Astrocyte of the cerebellum (primary cell): ENCODE measurements around the gene NIN.

ENCODE experiments used
- DNase-seq: peaks from one replicate; pipeline ENCODE4 v3.0.0-alpha.2; 2011; ENCODE audit warnings: low read depth
- H3K4me3 ChIP-seq: 2 replicates; pipeline ENCODE4 v1.5.1; 2011; ENCODE audit warnings: mild to moderate bottlenecking, low read depth, low read length, moderate library complexity
- in situ Hi-C: cut with HindIII; loops from 2 replicates; pipeline ENCODE4 v1.10.0; 2017; ENCODE audit warnings: low sequenced_read_pairs
- TF ChIP-seq, protein P1 (sequence below): IDR thresholded peaks from 2 replicates; pipeline ENCODE4 v1.5.1; 2012; ENCODE audit warnings: low read length, low read depth, moderate library complexity, mild to moderate bottlenecking; ENCODE audit errors: missing control alignments

Gene NIN

DNA sequence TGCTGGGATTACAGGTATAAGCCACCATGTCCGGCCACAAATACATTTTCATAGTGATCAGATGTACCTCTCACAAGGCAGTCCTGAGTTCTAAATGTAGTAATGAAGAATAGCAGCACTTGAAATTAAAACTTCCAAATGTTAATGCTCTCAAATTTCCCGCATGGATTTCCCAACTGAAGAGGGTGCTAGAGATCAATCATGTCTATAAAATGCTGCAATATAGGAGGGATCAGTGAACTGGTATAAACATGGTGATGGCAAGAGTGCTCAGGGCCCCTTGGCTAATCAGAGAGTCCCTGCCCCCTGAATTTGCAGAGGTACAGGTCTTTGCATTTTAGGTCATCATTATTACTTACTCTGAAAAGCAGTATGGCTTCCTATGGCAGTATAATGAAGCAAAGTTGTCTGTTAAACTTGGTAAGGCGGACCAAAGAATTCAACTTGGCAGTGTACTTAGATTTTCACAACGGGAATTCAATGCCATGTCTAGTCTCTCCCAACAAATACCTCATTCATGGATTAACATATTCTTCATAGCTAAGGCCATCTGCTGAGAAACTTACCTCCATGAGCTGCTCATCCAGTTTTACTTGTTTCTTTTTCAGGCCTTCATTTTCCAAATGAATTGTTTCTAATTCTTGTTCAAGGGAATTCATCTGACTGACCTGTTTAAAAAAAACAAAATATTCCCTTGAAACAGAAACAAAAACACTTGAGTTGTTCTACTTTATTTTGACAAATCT, 95.8 kb downstream of the NIN start:
- TF ChIP-seq, protein P1, sequence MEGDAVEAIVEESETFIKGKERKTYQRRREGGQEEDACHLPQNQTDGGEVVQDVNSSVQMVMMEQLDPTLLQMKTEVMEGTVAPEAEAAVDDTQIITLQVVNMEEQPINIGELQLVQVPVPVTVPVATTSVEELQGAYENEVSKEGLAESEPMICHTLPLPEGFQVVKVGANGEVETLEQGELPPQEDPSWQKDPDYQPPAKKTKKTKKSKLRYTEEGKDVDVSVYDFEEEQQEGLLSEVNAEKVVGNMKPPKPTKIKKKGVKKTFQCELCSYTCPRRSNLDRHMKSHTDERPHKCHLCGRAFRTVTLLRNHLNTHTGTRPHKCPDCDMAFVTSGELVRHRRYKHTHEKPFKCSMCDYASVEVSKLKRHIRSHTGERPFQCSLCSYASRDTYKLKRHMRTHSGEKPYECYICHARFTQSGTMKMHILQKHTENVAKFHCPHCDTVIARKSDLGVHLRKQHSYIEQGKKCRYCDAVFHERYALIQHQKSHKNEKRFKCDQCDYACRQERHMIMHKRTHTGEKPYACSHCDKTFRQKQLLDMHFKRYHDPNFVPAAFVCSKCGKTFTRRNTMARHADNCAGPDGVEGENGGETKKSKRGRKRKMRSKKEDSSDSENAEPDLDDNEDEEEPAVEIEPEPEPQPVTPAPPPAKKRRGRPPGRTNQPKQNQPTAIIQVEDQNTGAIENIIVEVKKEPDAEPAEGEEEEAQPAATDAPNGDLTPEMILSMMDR: no peak
- H3K4me3 ChIP-seq: no peak overlapping the region
- no peak for DNase-seq
- in situ Hi-C loops: no loop called here

DNA sequence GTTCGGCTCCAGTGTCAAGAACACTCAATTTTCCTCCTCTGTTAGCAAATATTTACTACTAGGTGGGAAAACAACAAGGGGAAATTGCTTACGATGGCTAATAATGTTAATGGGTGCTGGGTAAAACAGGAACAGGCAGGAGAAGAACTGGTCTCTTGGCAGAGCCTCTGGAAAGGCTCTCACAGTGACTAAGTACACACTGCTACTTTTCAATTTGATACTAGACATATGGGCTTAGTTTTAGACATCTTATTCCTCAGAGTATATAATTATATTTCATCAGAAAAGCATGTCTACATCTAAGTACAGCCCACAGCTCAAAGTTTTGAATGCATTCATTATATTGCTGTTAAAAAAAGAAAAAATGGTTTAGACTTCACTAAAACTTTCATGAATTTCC, 97.5 kb downstream of the NIN start:
- DNase-seq: no peak
- in situ Hi-C loops: no loop called here
- TF ChIP-seq, protein P1: no peak
- H3K4me3 ChIP-seq: no peak overlapping the region

DNA sequence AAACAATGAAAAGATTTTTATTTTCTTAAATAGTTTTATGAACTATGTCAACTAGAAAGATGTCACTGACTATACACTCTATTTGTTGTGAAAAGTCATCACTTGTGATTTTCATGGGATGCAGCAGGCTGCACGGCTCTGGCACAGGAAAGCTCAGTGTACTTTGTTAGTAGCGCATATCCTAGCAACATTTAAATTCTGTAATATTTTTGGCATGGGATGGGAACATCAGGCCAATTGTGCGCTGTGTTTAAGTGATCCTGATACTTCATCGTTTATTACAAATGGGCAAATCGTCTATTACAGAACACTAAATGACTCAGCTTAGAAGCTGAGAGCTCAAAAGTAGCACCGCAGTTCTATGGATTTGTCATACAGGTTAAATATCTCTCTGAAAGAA, 102.1 kb downstream of the NIN start:
- in situ Hi-C loops: no loop called here
- TF ChIP-seq, protein P1: no peak
- no peak overlapping the region for H3K4me3 ChIP-seq
- DNase-seq: no peak

DNA sequence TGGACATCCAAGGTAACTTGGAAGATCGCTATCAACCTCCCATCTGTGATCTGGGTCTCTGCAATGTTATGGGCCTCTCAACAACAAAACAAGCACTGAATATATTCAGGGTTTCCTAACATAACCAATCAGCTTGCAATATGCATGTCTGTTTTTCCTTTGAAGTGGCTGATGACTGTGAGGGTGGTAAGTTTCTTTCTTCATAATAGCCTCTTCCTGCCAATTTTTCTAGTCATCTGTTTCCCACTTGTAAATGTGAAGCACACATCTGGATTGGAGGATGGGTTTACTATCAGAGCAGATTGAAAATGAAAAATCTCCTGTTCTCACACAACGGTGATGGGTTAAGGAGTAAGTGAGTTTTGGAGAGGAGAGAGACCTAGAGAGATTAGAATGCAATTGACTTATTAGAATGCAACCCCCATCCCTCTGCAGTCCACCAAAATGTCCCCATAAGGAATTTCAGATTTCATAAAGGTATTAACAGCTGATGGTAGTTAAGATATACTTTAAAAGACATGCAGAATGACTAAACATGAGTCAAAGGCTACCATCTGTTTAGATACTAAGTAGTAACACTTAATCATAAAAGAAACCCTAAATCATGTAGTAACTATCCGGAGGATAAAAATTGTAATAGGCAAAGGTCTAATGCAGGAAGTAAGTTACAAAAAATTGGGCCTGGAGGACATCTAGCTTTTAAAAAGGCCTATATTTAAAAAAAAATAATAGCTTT, 104.4 kb downstream of the NIN start:
- in situ Hi-C loops: no loop called here
- H3K4me3 ChIP-seq: no peak overlapping the region
- TF ChIP-seq, protein P1: no peak
- DNase-seq: peak; percentile 74

DNA sequence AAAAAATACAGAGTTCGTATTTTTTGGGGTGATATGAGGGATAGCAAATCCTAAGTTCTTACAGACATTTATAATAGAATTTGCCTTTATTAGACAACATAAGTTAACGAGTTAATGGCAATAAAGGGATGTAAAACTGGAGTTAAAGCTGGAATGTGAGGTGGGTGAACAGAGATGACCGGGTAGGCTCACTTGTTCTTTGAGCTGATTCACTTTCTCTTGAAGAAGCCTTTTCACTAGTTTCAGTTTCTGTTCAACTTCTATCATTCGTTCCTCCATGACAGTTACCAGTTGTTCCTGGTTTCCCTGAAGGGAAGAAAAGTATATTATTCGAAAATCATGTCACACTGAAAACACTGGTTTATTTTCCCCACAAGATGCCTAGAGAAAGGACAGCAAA, 105.2 kb downstream of the NIN start:
- no peak for DNase-seq
- TF ChIP-seq, protein P1: no peak
- H3K4me3 ChIP-seq: no peak overlapping the region
- in situ Hi-C loops: no loop called here

DNA sequence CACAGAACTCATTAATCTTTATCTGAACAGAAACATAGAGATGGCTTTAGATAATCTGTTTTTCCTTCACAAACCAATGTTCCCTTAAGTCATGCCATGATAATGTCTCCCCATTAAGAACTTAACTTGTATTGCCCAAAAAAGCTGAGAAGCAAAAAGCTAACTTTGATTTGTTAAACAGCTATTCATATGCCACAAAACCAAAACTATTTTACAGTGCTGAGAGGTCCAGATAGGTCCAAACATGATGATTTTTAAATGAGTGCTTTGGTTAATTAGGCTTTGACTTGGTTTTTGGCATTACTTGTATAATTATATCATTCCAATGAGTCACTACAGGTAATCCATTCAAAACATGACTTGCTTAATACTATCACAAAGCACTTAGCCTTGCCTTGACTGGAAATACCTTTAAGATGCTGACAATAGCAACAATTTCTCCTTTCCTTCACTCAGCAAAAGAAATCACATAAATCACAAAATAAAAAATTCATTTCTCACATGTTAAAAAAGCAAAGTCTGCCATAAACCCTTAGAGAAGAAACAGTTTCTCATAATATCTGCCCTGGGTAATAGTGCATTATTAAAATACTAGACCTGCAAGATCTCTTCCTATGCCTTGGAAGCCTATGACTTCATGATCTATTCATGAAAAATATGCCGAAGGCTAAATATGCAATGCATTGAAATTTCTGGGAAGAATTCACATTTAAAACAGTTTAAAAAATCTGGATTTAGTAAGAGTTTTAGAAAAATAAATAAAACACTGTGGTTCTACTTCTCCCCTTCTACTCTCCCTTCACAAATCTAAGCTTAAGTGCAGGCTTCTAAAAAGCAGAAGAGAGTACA, 110.8 kb downstream of the NIN start:
- H3K4me3 ChIP-seq: no peak overlapping the region
- in situ Hi-C loops: no loop called here

More for the DNA sequence above, 110.8 kb downstream of the NIN start:
- TF ChIP-seq, protein P1: no peak
- no peak for DNase-seq
